ENCODE data around the gene ARHGEF6. TPM values are rescaled to one million over a fixed set of nuclear protein-coding genes. Genes with fewer than 3 reads are reported as not detected.
"Not testable (repeated sequence)": the region's sequence is repeated elsewhere in the genome, so short reads cannot be mapped to it uniquely, and the experiment has no call there.

Gene ARHGEF6
- 4.7 and 4.8 TPM in 2 replicates for total RNA-seq (2014; rRNA removed; shearing (Covaris generic); ENCODE audit: low replicate concordance)

- H3K36me3 ChIP-seq: no peaks in the 10 kb centered on the region
- DNase-seq: no peak
- no peaks in the 10 kb centered on the region for H3K9me3 ChIP-seq
- peak within 1 kb of the TSS; percentile 33 for H3K4me3 ChIP-seq
- no peaks in the 10 kb centered on the region for H3K27me3 ChIP-seq
Observed at GRCh38 chrX:136780763-136781162, at the start of gene ARHGEF6. Gene ARHGEF6, minus strand, starts transcription at chrX:136780932. Its CDS starts 50 bp downstream, at chrX:136780882.

- H3K9me3 ChIP-seq: no peaks in the 10 kb centered on the region
- no peak for DNase-seq
- H3K27me3 ChIP-seq: no peaks in the 10 kb centered on the region
- H3K36me3 ChIP-seq: no peaks in the 10 kb centered on the region
- H3K4me3 ChIP-seq: no peak overlapping the region
Observed at GRCh38 chrX:136829413-136829812, 48.7 kb upstream of the ARHGEF6 start.

DNA sequence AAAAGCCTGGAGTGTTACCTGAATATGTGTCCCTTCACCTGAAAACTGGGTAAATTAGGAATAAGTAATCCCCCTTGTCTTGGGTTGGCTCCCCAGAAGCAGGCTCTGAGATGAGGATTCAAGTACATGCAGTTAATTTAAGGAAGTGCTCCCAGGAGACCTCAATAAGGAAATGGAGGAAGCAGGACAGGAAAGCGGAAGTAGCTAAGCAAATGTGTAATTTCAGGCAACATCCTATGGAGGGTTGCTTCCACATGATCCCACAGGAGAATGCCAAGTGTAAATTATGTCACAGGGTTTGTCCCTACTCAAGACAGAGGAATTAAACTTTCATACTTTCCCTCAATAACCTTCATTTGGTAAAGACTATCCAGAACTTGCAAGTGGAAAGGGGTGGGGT, 48.1 kb upstream of the ARHGEF6 start:
- DNase-seq: no peak
- H3K4me3 ChIP-seq: no peak overlapping the region
- no peaks in the 10 kb centered on the region for H3K27me3 ChIP-seq
- H3K36me3 ChIP-seq: no peaks in the 10 kb centered on the region
- no peaks in the 10 kb centered on the region for H3K9me3 ChIP-seq

DNA sequence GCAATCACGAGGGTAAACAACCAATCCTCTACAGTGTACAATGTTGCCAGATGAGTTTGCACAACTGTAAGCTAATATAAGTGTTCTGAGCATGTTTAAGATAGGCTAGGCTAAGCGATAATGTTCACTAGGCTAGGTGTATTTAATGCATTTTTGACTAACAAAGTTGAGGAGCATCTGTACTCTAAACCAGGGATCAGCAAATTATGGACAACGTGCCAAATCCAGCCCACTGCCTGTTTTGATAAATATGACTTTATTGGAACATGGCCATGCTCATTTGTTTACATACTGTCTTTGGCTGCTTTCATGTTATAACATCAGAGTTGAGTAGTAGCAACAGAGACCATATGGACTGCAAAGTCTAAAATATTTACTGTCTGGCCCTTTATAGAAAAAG, 46.3 kb upstream of the ARHGEF6 start:
- no peaks in the 10 kb centered on the region for H3K27me3 ChIP-seq
- H3K36me3 ChIP-seq: no peaks in the 10 kb centered on the region
- H3K4me3 ChIP-seq: no peak overlapping the region
- no peak for DNase-seq
- no peaks in the 10 kb centered on the region for H3K9me3 ChIP-seq

DNA sequence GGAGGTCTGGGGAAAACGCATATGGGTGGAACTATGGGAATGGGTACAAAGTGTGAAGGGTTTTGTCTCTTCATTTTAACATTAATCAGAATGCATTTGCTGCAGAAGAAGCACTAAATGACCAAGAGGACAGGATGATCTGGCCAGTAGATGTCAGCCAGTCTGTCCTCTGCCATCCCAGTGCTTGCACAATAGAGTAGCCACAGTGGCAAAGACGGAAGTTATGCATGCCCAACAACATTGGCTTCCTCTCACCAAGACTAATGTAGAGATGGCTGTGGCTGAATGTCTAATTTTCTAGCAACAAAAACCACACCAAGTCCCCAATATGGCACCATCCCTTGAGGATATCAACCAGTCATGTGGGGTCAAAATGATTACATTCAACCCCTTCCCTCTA, 45.0 kb upstream of the ARHGEF6 start:
- H3K4me3 ChIP-seq: no peak overlapping the region
- H3K9me3 ChIP-seq: no peaks in the 10 kb centered on the region
- no peaks in the 10 kb centered on the region for H3K36me3 ChIP-seq
- no peak for DNase-seq
- no peaks in the 10 kb centered on the region for H3K27me3 ChIP-seq

- no peak for DNase-seq
Observed at GRCh38 chrX:136823175-136823574, 42.4 kb upstream of the ARHGEF6 start.

GRCh38 chrX:136822337-136823095, 41.8 kb upstream of the ARHGEF6 start:
- DNase-seq: peak; percentile 29
- H3K27me3 ChIP-seq: no peaks in the 10 kb centered on the region
- no peak overlapping the region for H3K4me3 ChIP-seq
- H3K9me3 ChIP-seq: no peaks in the 10 kb centered on the region
- H3K36me3 ChIP-seq: no peaks in the 10 kb centered on the region

More at GRCh38 chrX:136823175-136823574, 42.4 kb upstream of the ARHGEF6 start:
- H3K36me3 ChIP-seq: no peaks in the 10 kb centered on the region
- no peak overlapping the region for H3K4me3 ChIP-seq
- no peaks in the 10 kb centered on the region for H3K9me3 ChIP-seq
- no peaks in the 10 kb centered on the region for H3K27me3 ChIP-seq

DNA sequence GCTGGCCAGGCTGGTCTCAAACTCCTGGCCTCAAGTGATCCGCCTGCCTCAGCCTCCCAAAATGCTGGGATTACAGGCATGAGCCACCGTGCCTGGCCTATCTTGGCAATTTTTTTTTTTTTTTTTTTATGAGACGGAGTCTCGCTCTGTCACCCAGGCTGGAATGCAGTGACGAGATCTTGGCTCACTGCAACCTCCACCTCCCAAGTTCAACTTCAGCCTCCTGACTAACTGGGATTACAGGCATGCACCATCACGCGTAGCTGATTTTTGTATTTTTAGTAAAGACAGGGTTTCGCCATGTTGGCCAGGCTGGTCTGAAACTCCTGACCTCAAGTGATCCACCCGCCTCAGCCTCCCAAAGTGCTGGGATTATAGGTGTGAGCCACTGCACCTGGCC, 39.0 kb upstream of the ARHGEF6 start:
- H3K4me3 ChIP-seq, H3K27me3 ChIP-seq, DNase-seq, H3K9me3 ChIP-seq, H3K36me3 ChIP-seq: not testable (repeated sequence)

- no peaks in the 10 kb centered on the region for H3K9me3 ChIP-seq
- H3K4me3 ChIP-seq: no peak overlapping the region
- H3K27me3 ChIP-seq: no peaks in the 10 kb centered on the region
- no peak for DNase-seq
- no peaks in the 10 kb centered on the region for H3K36me3 ChIP-seq
Observed at GRCh38 chrX:136819031-136819703, 38.4 kb upstream of the ARHGEF6 start.

- H3K36me3 ChIP-seq: no peaks in the 10 kb centered on the region
- no peaks in the 10 kb centered on the region for H3K27me3 ChIP-seq
- no peak for DNase-seq
- H3K4me3 ChIP-seq: no peak overlapping the region
- no peaks in the 10 kb centered on the region for H3K9me3 ChIP-seq
Observed at GRCh38 chrX:136816975-136817374, 36.2 kb upstream of the ARHGEF6 start.

DNA sequence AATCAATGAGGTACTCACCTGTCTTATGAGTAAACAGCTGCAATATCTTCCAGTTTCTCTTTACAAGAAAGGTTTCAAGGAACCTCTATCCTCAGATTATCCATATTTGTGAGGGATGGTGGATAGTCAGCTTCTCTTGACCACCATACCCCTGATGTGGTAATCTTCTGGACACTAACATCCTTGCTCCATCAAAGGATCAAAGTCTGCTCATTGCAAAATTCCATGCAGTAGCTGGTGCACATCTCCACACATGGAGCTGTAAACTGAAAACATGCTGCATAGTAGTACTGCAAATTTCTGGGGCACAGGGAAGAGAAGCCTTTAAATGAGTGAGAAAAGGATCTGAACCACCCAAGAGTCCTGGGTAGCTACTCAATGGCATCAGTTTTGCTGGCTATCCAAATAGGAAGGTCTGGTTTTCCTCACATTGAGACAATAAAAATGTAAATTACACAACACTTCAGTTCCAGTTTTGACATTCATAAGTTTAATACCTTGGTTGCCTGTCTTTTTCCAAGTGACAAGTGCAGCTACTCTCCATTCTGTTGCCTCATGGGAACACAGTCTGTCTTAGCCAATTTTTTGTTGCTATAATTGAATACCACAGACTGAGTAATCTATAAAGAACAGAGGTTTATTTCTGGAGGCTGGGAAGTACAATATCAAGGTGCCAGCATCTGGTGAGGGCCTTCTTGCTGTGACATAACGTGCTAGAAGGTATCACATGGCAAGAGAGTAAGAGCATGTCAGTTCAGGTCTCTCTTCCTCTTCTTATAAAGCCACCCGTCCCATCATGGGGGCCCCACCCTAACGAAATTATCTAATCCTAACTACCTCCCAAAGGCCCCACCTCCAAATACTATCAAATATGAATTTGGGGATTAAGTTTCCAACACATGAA, 34.4 kb upstream of the ARHGEF6 start:
- Histone ChIP-seq H3K27me3 (no peaks in the 10 kb centered on the region), H3K4me3 (no peak overlapping the region), H3K9me3 (no peaks in the 10 kb centered on the region), H3K36me3 (no peaks in the 10 kb centered on the region)
- no peak for DNase-seq

GRCh38 chrX:136812286-136812685, 31.6 kb upstream of the ARHGEF6 start:
- H3K27me3 ChIP-seq: no peaks in the 10 kb centered on the region
- H3K9me3 ChIP-seq: no peaks in the 10 kb centered on the region
- H3K4me3 ChIP-seq: no peak overlapping the region
- H3K36me3 ChIP-seq: no peaks in the 10 kb centered on the region
- DNase-seq: no peak

GRCh38 chrX:136810493-136810892, 29.8 kb upstream of the ARHGEF6 start:
- no peaks in the 10 kb centered on the region for H3K9me3 ChIP-seq
- no peaks in the 10 kb centered on the region for H3K27me3 ChIP-seq
- no peak overlapping the region for H3K4me3 ChIP-seq
- DNase-seq: no peak
- H3K36me3 ChIP-seq: no peaks in the 10 kb centered on the region

DNA sequence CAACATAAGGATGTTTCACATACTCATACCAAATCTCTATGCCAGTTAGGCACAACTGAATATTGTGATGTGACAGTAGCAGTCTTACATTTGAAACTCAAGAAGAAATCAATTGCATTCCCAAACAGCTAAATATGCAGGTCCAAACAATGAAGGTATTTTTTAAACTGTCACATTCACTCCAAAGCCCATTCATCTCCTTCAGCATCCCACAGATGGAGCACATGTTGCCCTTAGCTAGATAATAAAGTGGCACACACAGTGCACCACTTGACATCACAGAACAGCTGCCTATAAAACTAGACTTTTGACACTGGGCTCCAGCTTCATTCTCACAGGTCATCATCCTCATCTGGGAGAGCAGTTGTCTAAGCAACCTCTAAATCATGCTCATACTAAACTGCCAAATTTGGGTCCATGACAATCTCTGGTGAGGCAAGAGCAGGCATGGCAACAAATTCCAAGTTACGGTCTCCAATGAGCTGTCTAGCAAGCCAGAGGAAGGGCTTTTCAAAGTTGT, 26.2 kb upstream of the ARHGEF6 start:
- Histone ChIP-seq H3K4me3 (no peak overlapping the region), H3K9me3 (no peaks in the 10 kb centered on the region), H3K27me3 (no peaks in the 10 kb centered on the region), H3K36me3 (no peaks in the 10 kb centered on the region)
- no peak for DNase-seq

- H3K4me3 ChIP-seq: no peak overlapping the region
- DNase-seq: no peak
Observed at GRCh38 chrX:136802515-136802914, 21.8 kb upstream of the ARHGEF6 start.

GRCh38 chrX:136797787-136798186, 17.1 kb upstream of the ARHGEF6 start:
- Histone ChIP-seq H3K27me3 (no peaks in the 10 kb centered on the region), H3K9me3 (no peaks in the 10 kb centered on the region), H3K36me3 (no peaks in the 10 kb centered on the region), H3K4me3 (no peak overlapping the region)
- no peak for DNase-seq

More at GRCh38 chrX:136802515-136802914, 21.8 kb upstream of the ARHGEF6 start:
- no peaks in the 10 kb centered on the region for H3K9me3 ChIP-seq
- no peaks in the 10 kb centered on the region for H3K36me3 ChIP-seq
- H3K27me3 ChIP-seq: no peaks in the 10 kb centered on the region

GRCh38 chrX:136795132-136795531, 14.4 kb upstream of the ARHGEF6 start:
- H3K36me3 ChIP-seq, H3K9me3 ChIP-seq, H3K27me3 ChIP-seq, DNase-seq, H3K4me3 ChIP-seq: not testable (repeated sequence)
